Hepatocyte (in vitro differentiated cells): ENCODE data around the gene WEE2.

Experiments used
- EZH2 ChIP-seq: fragments of 200-600 bp; sonication (generic); IDR thresholded peaks from 2 replicates; pipeline ENCODE4 v1.6.1; 2016; ENCODE audit warnings: antibody characterized with exemption, mild to moderate bottlenecking, borderline replicate concordance
- TF ChIP-seq, protein P1 (sequence below): fragments of 200-600 bp; sonication (generic); IDR thresholded peaks from 2 replicates; pipeline ENCODE4 v1.5.1; 2016; ENCODE audit warnings: antibody characterized with exemption, mild to moderate bottlenecking; ENCODE audit not compliant: poor library complexity

DNA sequence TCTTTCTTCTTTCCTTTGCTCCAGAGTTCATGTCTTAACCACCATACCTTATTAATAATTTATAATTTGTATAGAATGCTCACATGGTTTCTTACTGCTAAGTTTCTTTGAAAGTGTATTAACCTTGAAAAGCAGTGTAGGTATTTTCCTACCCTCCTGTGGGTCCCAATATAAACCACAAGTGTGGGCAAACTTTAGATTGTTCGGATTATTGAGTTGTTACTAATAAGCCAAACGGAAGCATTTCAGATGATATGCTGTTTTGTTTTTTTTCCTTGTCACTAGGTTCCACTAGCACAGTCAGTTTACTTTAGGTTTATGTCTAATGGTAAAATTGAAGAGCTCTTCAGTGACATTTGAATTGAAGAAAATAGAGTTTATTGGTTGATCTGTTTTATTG is 40.2 kb downstream of the WEE2 start:
- TF ChIP-seq, protein P1, sequence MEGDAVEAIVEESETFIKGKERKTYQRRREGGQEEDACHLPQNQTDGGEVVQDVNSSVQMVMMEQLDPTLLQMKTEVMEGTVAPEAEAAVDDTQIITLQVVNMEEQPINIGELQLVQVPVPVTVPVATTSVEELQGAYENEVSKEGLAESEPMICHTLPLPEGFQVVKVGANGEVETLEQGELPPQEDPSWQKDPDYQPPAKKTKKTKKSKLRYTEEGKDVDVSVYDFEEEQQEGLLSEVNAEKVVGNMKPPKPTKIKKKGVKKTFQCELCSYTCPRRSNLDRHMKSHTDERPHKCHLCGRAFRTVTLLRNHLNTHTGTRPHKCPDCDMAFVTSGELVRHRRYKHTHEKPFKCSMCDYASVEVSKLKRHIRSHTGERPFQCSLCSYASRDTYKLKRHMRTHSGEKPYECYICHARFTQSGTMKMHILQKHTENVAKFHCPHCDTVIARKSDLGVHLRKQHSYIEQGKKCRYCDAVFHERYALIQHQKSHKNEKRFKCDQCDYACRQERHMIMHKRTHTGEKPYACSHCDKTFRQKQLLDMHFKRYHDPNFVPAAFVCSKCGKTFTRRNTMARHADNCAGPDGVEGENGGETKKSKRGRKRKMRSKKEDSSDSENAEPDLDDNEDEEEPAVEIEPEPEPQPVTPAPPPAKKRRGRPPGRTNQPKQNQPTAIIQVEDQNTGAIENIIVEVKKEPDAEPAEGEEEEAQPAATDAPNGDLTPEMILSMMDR: no peak
- no peak for TF ChIP-seq EZH2
